ENCODE measurements around the gene GNG14.

- TF ChIP-seq CTCF (IDR thresholded peaks at IDR 0.05; ENCODE audit: borderline replicate concordance, extremely low read depth, low read length, poor library complexity, severe bottlenecking) (no peak), EZH2 (IDR thresholded peaks at IDR 0.05; ENCODE audit: borderline replicate concordance, low read depth, low read length, severe bottlenecking) (no peak)
Measured at GRCh38 chr19:12667731-12668302, 20.0 kb upstream of the GNG14 start.
